Measurements from ENCODE around the gene MATN1.

DNA sequence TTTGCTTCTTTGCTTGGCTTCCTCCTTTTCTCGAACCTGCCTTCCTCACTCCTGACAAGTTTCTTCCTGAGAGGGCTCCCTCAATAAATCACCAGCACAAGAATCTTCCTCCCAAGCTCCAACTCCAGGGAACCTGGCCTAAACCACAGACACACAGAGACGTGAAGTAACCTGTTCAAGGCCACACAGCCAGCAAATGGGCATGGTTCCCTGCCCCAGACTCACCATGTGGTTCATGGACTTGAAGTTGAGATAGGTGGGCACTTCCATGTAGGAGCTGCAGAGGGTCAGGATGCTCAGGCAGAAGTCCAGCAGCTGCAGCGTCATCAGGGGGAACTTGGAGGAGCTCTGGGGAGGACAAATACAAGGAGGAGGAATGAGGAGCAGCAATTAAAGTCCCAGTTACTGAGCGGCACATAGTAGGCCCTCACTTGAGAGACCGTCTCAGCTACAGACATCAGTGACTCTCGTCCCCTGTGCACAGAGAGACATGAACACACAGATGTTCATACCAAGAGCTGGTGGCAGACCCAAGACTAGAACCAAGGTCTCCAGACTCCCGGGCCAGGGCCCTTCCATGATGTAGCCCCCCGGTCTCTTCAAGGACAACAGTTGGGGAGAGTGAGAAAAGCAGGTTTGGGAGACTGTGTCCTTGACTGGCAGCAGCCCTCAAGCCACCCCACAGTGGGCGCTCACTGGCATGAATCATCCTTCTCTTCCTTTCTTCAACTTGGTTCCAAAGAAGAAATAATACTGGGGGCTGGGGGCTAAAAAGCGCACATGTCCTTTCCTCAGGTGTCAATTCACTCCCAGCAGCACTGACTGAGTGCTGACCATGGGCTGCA is 15.6 kb upstream of the MATN1 start:
- TF ChIP-seq RAD21 (IDR thresholded peaks at IDR 0.05; ENCODE audit: low read depth) (no peak), ZFX (IDR thresholded peaks at IDR 0.05) (no peak), EZH2 (IDR thresholded peaks at IDR 0.05) (no peak), SP1 (IDR thresholded peaks at IDR 0.05; ENCODE audit: low read depth) (no peak), EGR1 (IDR thresholded peaks at IDR 0.05; ENCODE audit: low read depth) (no peak), JUND (IDR thresholded peaks at IDR 0.05) (no peak), POLR2AphosphoS5 (IDR thresholded peaks at IDR 0.05; ENCODE audit: low read depth, low read length) (no peak), SIN3A (IDR thresholded peaks at IDR 0.05; ENCODE audit: low read depth) (no peak), YY1 (IDR thresholded peaks at IDR 0.05; ENCODE audit: extremely low read depth, insufficient replicate concordance, low read depth, low read length) (no peak)
- TF ChIP-seq, protein P1, sequence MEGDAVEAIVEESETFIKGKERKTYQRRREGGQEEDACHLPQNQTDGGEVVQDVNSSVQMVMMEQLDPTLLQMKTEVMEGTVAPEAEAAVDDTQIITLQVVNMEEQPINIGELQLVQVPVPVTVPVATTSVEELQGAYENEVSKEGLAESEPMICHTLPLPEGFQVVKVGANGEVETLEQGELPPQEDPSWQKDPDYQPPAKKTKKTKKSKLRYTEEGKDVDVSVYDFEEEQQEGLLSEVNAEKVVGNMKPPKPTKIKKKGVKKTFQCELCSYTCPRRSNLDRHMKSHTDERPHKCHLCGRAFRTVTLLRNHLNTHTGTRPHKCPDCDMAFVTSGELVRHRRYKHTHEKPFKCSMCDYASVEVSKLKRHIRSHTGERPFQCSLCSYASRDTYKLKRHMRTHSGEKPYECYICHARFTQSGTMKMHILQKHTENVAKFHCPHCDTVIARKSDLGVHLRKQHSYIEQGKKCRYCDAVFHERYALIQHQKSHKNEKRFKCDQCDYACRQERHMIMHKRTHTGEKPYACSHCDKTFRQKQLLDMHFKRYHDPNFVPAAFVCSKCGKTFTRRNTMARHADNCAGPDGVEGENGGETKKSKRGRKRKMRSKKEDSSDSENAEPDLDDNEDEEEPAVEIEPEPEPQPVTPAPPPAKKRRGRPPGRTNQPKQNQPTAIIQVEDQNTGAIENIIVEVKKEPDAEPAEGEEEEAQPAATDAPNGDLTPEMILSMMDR (IDR thresholded peaks at IDR 0.05 in 2 of 3, conservative IDR thresholded peaks at IDR 0.05 in 1 of 3; ENCODE audit: borderline replicate concordance in 1 of 3, insufficient read depth in 1 of 3, low read depth in 2 of 3, low read length in 2 of 3), result no peak
- TF ChIP-seq, protein P2, sequence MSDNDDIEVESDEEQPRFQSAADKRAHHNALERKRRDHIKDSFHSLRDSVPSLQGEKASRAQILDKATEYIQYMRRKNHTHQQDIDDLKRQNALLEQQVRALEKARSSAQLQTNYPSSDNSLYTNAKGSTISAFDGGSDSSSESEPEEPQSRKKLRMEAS (IDR thresholded peaks at IDR 0.05), result no peak
- TF ChIP-seq, protein P3, sequence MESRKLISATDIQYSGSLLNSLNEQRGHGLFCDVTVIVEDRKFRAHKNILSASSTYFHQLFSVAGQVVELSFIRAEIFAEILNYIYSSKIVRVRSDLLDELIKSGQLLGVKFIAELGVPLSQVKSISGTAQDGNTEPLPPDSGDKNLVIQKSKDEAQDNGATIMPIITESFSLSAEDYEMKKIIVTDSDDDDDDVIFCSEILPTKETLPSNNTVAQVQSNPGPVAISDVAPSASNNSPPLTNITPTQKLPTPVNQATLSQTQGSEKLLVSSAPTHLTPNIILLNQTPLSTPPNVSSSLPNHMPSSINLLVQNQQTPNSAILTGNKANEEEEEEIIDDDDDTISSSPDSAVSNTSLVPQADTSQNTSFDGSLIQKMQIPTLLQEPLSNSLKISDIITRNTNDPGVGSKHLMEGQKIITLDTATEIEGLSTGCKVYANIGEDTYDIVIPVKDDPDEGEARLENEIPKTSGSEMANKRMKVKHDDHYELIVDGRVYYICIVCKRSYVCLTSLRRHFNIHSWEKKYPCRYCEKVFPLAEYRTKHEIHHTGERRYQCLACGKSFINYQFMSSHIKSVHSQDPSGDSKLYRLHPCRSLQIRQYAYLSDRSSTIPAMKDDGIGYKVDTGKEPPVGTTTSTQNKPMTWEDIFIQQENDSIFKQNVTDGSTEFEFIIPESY (IDR thresholded peaks at IDR 0.05; ENCODE audit: extremely low read depth, insufficient replicate concordance, low read length), result no peak
